ENCODE results near the gene JUN. TPM values are rescaled to one million over a fixed set of nuclear protein-coding genes. Genes with fewer than 3 reads are reported as not detected.

Gene JUN
- total and polyA plus RNA-seq, 2 of the 13 experiments (the other 11 are each of a cell fraction or from before 2014, with no cell fraction given) = 18.2 to 22.3 TPM

DNA sequence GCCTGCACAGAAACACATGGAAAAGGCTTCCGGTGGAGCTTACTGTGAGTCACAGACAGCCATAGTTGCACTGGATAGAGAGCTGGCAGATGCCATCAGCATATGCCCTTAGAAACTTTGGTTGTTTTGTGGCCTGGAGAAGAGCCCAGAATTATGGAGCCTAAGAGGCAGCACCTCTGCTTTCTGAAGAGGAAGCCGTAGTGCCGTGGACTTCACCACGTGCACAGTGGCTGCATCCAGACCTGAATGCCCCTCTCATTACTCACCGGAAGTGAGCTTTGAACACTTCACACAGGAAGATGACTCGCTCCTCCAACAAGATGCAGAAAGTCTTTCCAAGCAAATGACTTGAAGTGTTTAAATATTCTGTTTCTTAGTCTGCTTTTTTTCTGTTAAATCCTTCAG lies 28.4 kb downstream of the JUN start (continued):
- TF ChIP-seq, protein P1, sequence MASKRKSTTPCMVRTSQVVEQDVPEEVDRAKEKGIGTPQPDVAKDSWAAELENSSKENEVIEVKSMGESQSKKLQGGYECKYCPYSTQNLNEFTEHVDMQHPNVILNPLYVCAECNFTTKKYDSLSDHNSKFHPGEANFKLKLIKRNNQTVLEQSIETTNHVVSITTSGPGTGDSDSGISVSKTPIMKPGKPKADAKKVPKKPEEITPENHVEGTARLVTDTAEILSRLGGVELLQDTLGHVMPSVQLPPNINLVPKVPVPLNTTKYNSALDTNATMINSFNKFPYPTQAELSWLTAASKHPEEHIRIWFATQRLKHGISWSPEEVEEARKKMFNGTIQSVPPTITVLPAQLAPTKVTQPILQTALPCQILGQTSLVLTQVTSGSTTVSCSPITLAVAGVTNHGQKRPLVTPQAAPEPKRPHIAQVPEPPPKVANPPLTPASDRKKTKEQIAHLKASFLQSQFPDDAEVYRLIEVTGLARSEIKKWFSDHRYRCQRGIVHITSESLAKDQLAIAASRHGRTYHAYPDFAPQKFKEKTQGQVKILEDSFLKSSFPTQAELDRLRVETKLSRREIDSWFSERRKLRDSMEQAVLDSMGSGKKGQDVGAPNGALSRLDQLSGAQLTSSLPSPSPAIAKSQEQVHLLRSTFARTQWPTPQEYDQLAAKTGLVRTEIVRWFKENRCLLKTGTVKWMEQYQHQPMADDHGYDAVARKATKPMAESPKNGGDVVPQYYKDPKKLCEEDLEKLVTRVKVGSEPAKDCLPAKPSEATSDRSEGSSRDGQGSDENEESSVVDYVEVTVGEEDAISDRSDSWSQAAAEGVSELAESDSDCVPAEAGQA (IDR thresholded peaks at IDR 0.05; ENCODE audit: low read depth) = no peak; the same call in 1 of the 2 replicates
- TF ChIP-seq, protein P1 (CRISPR knock-in tag; IDR thresholded peaks at IDR 0.05; ENCODE audit: borderline replicate concordance) = no peak
- no peak for TF ChIP-seq SSRP1 (CRISPR knock-in tag; IDR thresholded peaks at IDR 0.05)
- peak; percentile 96 for TF ChIP-seq JUND (CRISPR knock-in tag; IDR thresholded peaks at IDR 0.05)
- TF ChIP-seq, protein P2, sequence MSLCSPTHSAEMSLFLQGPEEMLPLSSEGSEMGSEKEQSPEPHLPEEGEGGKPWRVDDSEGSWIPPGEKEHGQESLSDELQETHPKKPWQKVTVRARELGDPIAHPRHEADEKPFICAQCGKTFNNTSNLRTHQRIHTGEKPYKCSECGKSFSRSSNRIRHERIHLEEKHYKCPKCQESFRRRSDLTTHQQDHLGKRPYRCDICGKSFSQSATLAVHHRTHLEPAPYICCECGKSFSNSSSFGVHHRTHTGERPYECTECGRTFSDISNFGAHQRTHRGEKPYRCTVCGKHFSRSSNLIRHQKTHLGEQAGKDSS (CRISPR knock-in tag; IDR thresholded peaks at IDR 0.05; ENCODE audit: borderline replicate concordance, low read depth) = peak; percentile 69; the same call in 1 of the 2 replicates
- peak; percentile 68; the same call in 1 of the 2 replicates for TF ChIP-seq HOXA3 (CRISPR knock-in tag; IDR thresholded peaks at IDR 0.05)
- TF ChIP-seq, protein P3, sequence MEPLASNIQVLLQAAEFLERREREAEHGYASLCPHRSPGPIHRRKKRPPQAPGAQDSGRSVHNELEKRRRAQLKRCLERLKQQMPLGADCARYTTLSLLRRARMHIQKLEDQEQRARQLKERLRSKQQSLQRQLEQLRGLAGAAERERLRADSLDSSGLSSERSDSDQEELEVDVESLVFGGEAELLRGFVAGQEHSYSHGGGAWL (CRISPR knock-in tag; IDR thresholded peaks at IDR 0.05) = no peak; the same call in 1 of the 2 replicates
- TF ChIP-seq JUN (CRISPR knock-in tag; IDR thresholded peaks at IDR 0.05) = peak; percentile 78
- TF ChIP-seq CBX2 (IDR thresholded peaks at IDR 0.05; ENCODE audit: low read depth, low read length) = no peak
- no peak for TF ChIP-seq CBX2 (CRISPR knock-in tag; IDR thresholded peaks at IDR 0.05; ENCODE audit: low read depth)
- no peak for TF ChIP-seq ZNF775 (CRISPR knock-in tag; IDR thresholded peaks at IDR 0.05; ENCODE audit: borderline replicate concordance)
- TF ChIP-seq ZNF138 (CRISPR knock-in tag; IDR thresholded peaks at IDR 0.05; ENCODE audit: low read depth) = 0 out of 2 replicates have a peak, but pooled peaks have one; percentile 51
- no peak for TF ChIP-seq ZNF468 (CRISPR knock-in tag; IDR thresholded peaks at IDR 0.05)
- no peak for TF ChIP-seq ZNF562 (CRISPR knock-in tag; IDR thresholded peaks at IDR 0.05; ENCODE audit: borderline replicate concordance)
- TF ChIP-seq ZNF709 (CRISPR knock-in tag; IDR thresholded peaks at IDR 0.05) = no peak
- no peak for TF ChIP-seq FOXA1 (IDR thresholded peaks at IDR 0.05)
- TF ChIP-seq FOXA1 (CRISPR knock-in tag; IDR thresholded peaks at IDR 0.05) = 0 out of 2 replicates have a peak, but pooled peaks have one; percentile 20
- TF ChIP-seq ZNF460 (CRISPR knock-in tag; IDR thresholded peaks at IDR 0.05; ENCODE audit: borderline replicate concordance) = no peak
- TF ChIP-seq BHLHE40 (IDR thresholded peaks at IDR 0.05; ENCODE audit: low read length) = peak; percentile 67; the same call in 1 of the 2 replicates
- TF ChIP-seq DPF2 (CRISPR knock-in tag; IDR thresholded peaks at IDR 0.05; ENCODE audit: borderline replicate concordance, low read depth) = no peak
- TF ChIP-seq, protein P4, sequence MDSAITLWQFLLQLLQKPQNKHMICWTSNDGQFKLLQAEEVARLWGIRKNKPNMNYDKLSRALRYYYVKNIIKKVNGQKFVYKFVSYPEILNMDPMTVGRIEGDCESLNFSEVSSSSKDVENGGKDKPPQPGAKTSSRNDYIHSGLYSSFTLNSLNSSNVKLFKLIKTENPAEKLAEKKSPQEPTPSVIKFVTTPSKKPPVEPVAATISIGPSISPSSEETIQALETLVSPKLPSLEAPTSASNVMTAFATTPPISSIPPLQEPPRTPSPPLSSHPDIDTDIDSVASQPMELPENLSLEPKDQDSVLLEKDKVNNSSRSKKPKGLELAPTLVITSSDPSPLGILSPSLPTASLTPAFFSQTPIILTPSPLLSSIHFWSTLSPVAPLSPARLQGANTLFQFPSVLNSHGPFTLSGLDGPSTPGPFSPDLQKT (CRISPR knock-in tag; IDR thresholded peaks at IDR 0.05; ENCODE audit: borderline replicate concordance) = no peak
- TF ChIP-seq PTBP1 (IDR thresholded peaks at IDR 0.05; ENCODE audit: low read depth, low read length, poor library complexity, severe bottlenecking) = no peak
- peak; percentile 62; the same call in 1 of the 2 replicates for TF ChIP-seq ZNF670 (CRISPR knock-in tag; IDR thresholded peaks at IDR 0.05; ENCODE audit: borderline replicate concordance)
- no peak for TF ChIP-seq ZNF143 (CRISPR knock-in tag; IDR thresholded peaks at IDR 0.05)
- no peak for TF ChIP-seq SALL2 (CRISPR knock-in tag; IDR thresholded peaks at IDR 0.05)

Measured in HepG2 (cell line).